Spleen (tissue), 11 donors: Measurements from ENCODE around the gene LILRB2. TPM values are rescaled to one million over a fixed set of nuclear protein-coding genes. Genes with fewer than 3 reads are reported as not detected.

Experiments used
- DNase-seq: peaks from one replicate; pipeline ENCODE4 v3.0.0-alpha.2; 2020
- H3K27ac ChIP-seq, 8 donors: fragments of 200-600 bp; sonication (generic) in 7 of 8; 1 replicate in 4 of 8; 2 replicates in 4 of 8; pipeline versions ENCODE4 v1.5.0 to v1.8.0; 2016 to 2021; ENCODE audit warnings: inconsistent platforms in 4 of 8, mild to moderate bottlenecking in 4 of 8, moderate library complexity in 1 of 8
- H3K27me3 ChIP-seq, 7 donors: fragments of 200-600 bp; sonication (generic) in 6 of 7; replicated peaks in 1 of 7; 1 replicate in 4 of 7; 2 replicates in 3 of 7; pipeline versions ENCODE4 v1.5.0 to v1.8.0; 2016 to 2021; ENCODE audit warnings: inconsistent platforms in 3 of 7, mild to moderate bottlenecking in 1 of 7
- H3K36me3 ChIP-seq, 6 donors: fragments of 200-600 bp; sonication (generic) in 5 of 6; 1 replicate in 4 of 6; 2 replicates in 2 of 6; pipeline versions ENCODE4 v1.5.0 to v1.8.0; 2016 to 2021; ENCODE audit warnings: inconsistent platforms in 2 of 6
- H3K4me1 ChIP-seq, 6 donors: fragments of 200-600 bp; sonication (generic) in 5 of 6; 1 replicate in 3 of 6; 2 replicates in 3 of 6; pipeline versions ENCODE4 v1.5.0 to v1.8.0; 2016 to 2021; ENCODE audit warnings: inconsistent platforms in 3 of 6
- H3K4me3 ChIP-seq, 8 donors: fragments of 200-600 bp; sonication (generic) in 7 of 8; 1 replicate in 4 of 8; 2 replicates in 4 of 8; pipeline versions ENCODE4 v1.5.0 to v1.8.0; 2016 to 2021; ENCODE audit warnings: inconsistent platforms in 4 of 8, mild to moderate bottlenecking in 4 of 8, moderate library complexity in 2 of 8
- H3K9me3 ChIP-seq, 8 donors: fragments of 200-600 bp; sonication (generic) in 7 of 8; 1 replicate in 4 of 8; 2 replicates in 4 of 8; pipeline versions ENCODE4 v1.5.0 to v1.8.0; 2016 to 2021; ENCODE audit warnings: inconsistent platforms in 4 of 8
- CTCF ChIP-seq, 11 experiments: fragments of 200-600 bp in 7 of 11; fragments of 450-650 bp in 4 of 11; sonication (generic) in 4 of 11; IDR thresholded peaks in 8 of 11; conservative IDR thresholded peaks in 3 of 11; 1 replicate in 7 of 11; 2 replicates in 4 of 11; pipeline versions ENCODE4 v1.4.0 to v1.8.0; 2016 to 2021; ENCODE audit warnings: antibody characterized with exemption in 11 of 11, inconsistent platforms in 4 of 11, mild to moderate bottlenecking in 1 of 11
- POLR2A ChIP-seq, 3 donors: fragments of 450-650 bp; IDR thresholded peaks; one replicate each; pipeline ENCODE4 v1.5.1; 2017; ENCODE audit warnings: antibody characterized with exemption in 3 of 3, mild to moderate bottlenecking in 1 of 3
- POLR2AphosphoS5 ChIP-seq, 3 donors: sonication (generic); formaldehyde crosslinking; IDR thresholded peaks; one replicate each; pipeline ENCODE4 v1.5.1; 2017; ENCODE audit warnings: antibody characterized with exemption in 3 of 3
- WGBS, 5 donors: extraction: QIAGEN DNeasy Blood & Tissue Kit in 3 of 5; methylation state at CpG; one replicate each; pipeline versions ENCODE4 v1.1.5 to v1.1.7; 2013 to 2018; 5-methylcytosine and 5-hydroxymethylcytosine counted together
- intact Hi-C: fragments of 100-400 bp; cut with DNase I; formaldehyde crosslinking; loops from one replicate; pipeline ENCODE4 v1.15.0; 2023; ENCODE audit warnings: low total_unique reads
- polyA plus RNA-seq, 3 donors: library from polyadenylated mRNA; stranded (reverse); fragments of 200-250 nt; gene quantifications; one replicate each; pipeline ENCODE4 v1.2.1, GENCODE V29; 2013
- total RNA-seq, 7 donors: library from RNA; depleted of rRNA in 3 of 7; stranded (reverse); fragments of >200 nt in 3 of 7; fragmentation: NEBNext Ultra II Directional in 4 of 7; extraction: Animal tissue kit (Norgen Biotek cat#: 25700) in 4 of 7; gene quantifications; one replicate each; pipeline versions ENCODE4 v1.1.0 to v1.2.1, GENCODE V29; 2016 to 2021
- donor health status: healthy with polysubstance abuse.
- donor health status: DM: no; HTN: no; CAD: no; lungs with moderate emphysema.
- donor health status: DM: no; HTN: no; CAD: no.
- donor health status: Bipolar disorder and iron deficiency.
- donor health status: healthy.
- donor health status: DM: no; HTN: no; CAD: no.
- donor health status: DM: yes; HTN: yes; CAD: no.

LILRB2 gene
- total and polyA plus RNA-seq, 10 donors, result 10.2 to 209 (median 81.5) TPM

GRCh38 chr19:54262066-54262465 is 18.8 kb downstream of the LILRB2 start:
- no peak for DNase-seq

GRCh38 chr19:54257116-54257480 is 23.8 kb downstream of the LILRB2 start, which contains the start of gene LILRB5:
LILRB5 (minus strand) TSS chr19:54257273; CDS start chr19:54257193, 80 bp downstream.
- H3K4me1 ChIP-seq, result peaks cover 0 to 52% (median 16%) of the 10 kb centered on the region in 6 donors
- WGBS, 5 donors, result 53 to 62% (median 58%) methylated on average over 8 to 9 of the region's 9 CpGs
- peaks cover 0 to 58% (median 0%) of the 10 kb centered on the region in 7 donors for H3K27me3 ChIP-seq
- no peak for DNase-seq
- H3K36me3 ChIP-seq, result peaks cover 0 to 26% (median 0%) of the 10 kb centered on the region in 6 donors
- no peaks in the 10 kb centered on the region for H3K9me3 ChIP-seq
- H3K27ac ChIP-seq, result peak within 1 kb of the TSS; percentile 32 to 77 (median 63)
- intact Hi-C loops, result no loop called here
- TF ChIP-seq POLR2AphosphoS5 (IDR thresholded peaks at IDR 0.05) (peak in 2 of 3 donors; percentile 24 to 68), POLR2A (IDR thresholded peaks at IDR 0.05) (no peak)
- H3K4me3 ChIP-seq, result peak within 1 kb of the TSS in 7 of 8 donors; percentile 6 to 62 (median 31)

More at GRCh38 chr19:54262066-54262465, 18.8 kb downstream of the LILRB2 start:
- intact Hi-C loops, result no loop called here
- 80 to 87% (median 83%) methylated on average over 11 of the region's 11 CpGs for WGBS, 5 donors
- no peak for TF ChIP-seq POLR2A (IDR thresholded peaks at IDR 0.05)
- no peak for TF ChIP-seq POLR2AphosphoS5 (IDR thresholded peaks at IDR 0.05)
- no peaks in the 10 kb centered on the region for H3K36me3 ChIP-seq
- no peak overlapping the region for H3K4me3 ChIP-seq
- no peaks in the 10 kb centered on the region for H3K9me3 ChIP-seq
- H3K27me3 ChIP-seq, result peaks cover 0 to 24% (median 0%) of the 10 kb centered on the region in 7 donors
- peaks cover 0 to 18% (median 5%) of the 10 kb centered on the region in 6 donors for H3K4me1 ChIP-seq
- no peak overlapping the region for H3K27ac ChIP-seq

- 63 to 76% (median 71%) methylated on average over 13 to 19 of the region's 19 CpGs for WGBS, 5 donors
- Histone ChIP-seq H3K9me3 (no peaks in the 10 kb centered on the region), H3K27ac (peak overlapping the region; percentile 27 to 77 (median 63)), H3K4me1 (peaks cover 0 to 55% (median 17%) of the 10 kb centered on the region in 6 donors), H3K36me3 (peaks cover 0 to 28% (median 0%) of the 10 kb centered on the region in 6 donors), H3K27me3 (peaks cover 0 to 59% (median 0%) of the 10 kb centered on the region in 7 donors), H3K4me3 (peak overlapping the region in 7 of 8 donors; percentile 6 to 62 (median 31))
- TF ChIP-seq CTCF (IDR thresholded peaks at IDR 0.05 in 8 of 11, conservative IDR thresholded peaks at IDR 0.05 in 3 of 11) (no peak), POLR2A (IDR thresholded peaks at IDR 0.05) (no peak), POLR2AphosphoS5 (IDR thresholded peaks at IDR 0.05) (no peak)
- intact Hi-C loops, result no loop called here
- DNase-seq, result no peak
Observed at GRCh38 chr19:54256250-54257115, 24.4 kb downstream of the LILRB2 start.

DNA sequence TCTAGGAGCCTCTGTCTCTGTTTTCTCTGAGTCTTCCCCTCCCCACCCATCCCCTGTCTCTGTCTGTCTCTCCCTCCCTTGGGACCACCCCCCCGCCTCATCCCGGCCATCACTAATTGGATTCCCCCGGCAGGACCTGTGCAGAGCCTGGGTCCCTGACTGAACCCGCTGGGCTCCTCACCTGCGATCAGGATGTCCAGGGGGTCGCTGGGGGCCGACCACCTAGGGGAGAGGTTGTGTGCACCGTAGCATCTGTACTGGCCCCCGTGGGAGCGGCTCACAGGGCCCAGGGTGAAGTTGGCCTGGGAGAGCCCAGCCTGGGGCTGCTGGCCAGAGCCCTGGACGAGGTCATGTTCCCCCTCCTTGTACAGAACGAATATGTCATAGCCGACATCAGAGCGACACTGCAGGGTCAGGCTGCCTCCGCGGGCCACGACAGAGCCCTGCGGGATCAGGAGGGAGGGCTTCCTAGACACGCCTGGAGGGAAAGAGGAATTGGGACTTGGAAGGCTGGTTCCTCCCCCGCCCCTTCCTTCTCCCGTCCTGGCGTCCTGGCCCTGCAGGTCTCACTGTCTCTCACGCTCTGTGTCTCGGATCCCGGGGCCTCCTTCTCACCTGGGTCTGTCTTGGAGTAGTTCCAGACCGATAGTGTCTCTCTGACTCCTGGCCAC is 25.7 kb downstream of the LILRB2 start:
- Histone ChIP-seq H3K27me3 (peaks cover 0 to 59% (median 0%) of the 10 kb centered on the region in 7 donors), H3K27ac (peak overlapping the region in 6 of 8 donors; percentile 11 to 77 (median 63)), H3K4me1 (peaks cover 0 to 59% (median 19%) of the 10 kb centered on the region in 6 donors), H3K9me3 (no peaks in the 10 kb centered on the region), H3K4me3 (peak overlapping the region in 6 of 8 donors; percentile 6 to 62 (median 36)), H3K36me3 (peaks cover 0 to 28% (median 0%) of the 10 kb centered on the region in 6 donors)
- DNase-seq, result no peak
- intact Hi-C loops, result no loop called here
- WGBS, 5 donors, result 46 to 75% (median 69%) methylated on average over 17 to 26 of the region's 26 CpGs
- TF ChIP-seq POLR2AphosphoS5 (IDR thresholded peaks at IDR 0.05) (peak in 1 of 3 donors; percentile 28), CTCF (IDR thresholded peaks at IDR 0.05 in 8 of 11, conservative IDR thresholded peaks at IDR 0.05 in 3 of 11) (no peak), POLR2A (IDR thresholded peaks at IDR 0.05) (no peak)
